Aorta (tissue), 5 donors: ENCODE measurements around the gene ZNF766. TPM values are rescaled to one million over a fixed set of nuclear protein-coding genes. Genes with fewer than 3 reads are reported as not detected.
"Not testable (repeated sequence)": the region's sequence is repeated elsewhere in the genome, so short reads cannot be mapped to it uniquely, and the experiment has no call there.

Experiments
- ATAC-seq: fragments of 200-7000 bp; cut with Tn5 transposase; one replicate; pipeline ENCODE4 v1.9.1; 2022; ENCODE audit warnings: moderate library complexity; ENCODE audit not compliant: low FRiP score
- DNase-seq, 2 donors: peaks; one replicate each; pipeline ENCODE4 v3.0.0-alpha.2; 2020
- H3K27ac ChIP-seq, 2 donors: one replicate each; pipeline ENCODE4 v1.5.1; 2013; ENCODE audit warnings: low read length in 2 of 2, mild to moderate bottlenecking in 2 of 2, moderate library complexity in 2 of 2, control low read depth in 1 of 2, inconsistent platforms in 1 of 2, low read depth in 1 of 2
- H3K27me3 ChIP-seq, 2 donors: one replicate each; pipeline ENCODE4 v1.6.1; 2013; ENCODE audit warnings: control low read depth in 1 of 2, low read length in 1 of 2, mild to moderate bottlenecking in 1 of 2, moderate library complexity in 1 of 2; ENCODE audit not compliant: insufficient read depth in 2 of 2, control insufficient read depth in 1 of 2
- H3K36me3 ChIP-seq, 2 donors: one replicate each; pipeline ENCODE4 v1.6.1; 2013; ENCODE audit warnings: control low read depth in 1 of 2, low read length in 1 of 2, mild to moderate bottlenecking in 1 of 2; ENCODE audit not compliant: insufficient read depth in 2 of 2, control insufficient read depth in 1 of 2
- H3K4me1 ChIP-seq, 2 donors: one replicate each; pipeline ENCODE4 v1.6.1; 2013; ENCODE audit warnings: low read length in 2 of 2, control low read depth in 1 of 2, mild to moderate bottlenecking in 1 of 2, moderate library complexity in 1 of 2; ENCODE audit not compliant: insufficient read depth in 2 of 2, control insufficient read depth in 1 of 2
- H3K4me3 ChIP-seq, 2 donors: one replicate each; pipeline ENCODE4 v1.5.1; 2013; ENCODE audit warnings: low read length in 2 of 2, control low read depth in 1 of 2, mild to moderate bottlenecking in 1 of 2
- H3K9me3 ChIP-seq: one replicate; pipeline ENCODE4 v1.6.1; 2013; ENCODE audit warnings: mild to moderate bottlenecking, low read length; ENCODE audit not compliant: control insufficient read depth
- WGBS, 2 donors: extraction: QIAGEN DNeasy Blood & Tissue Kit; methylation state at CpG; one replicate each; pipeline ENCODE4 v1.1.7; 2013; 5-methylcytosine and 5-hydroxymethylcytosine counted together
- intact Hi-C, 2 donors: fragments of 100-400 bp; cut with DNase I; formaldehyde crosslinking; loops; one replicate each; pipeline versions ENCODE4 v1.14.2 to v1.15.0; 2022
- microRNA-seq, 2 donors: library from miRNA; unstranded; fragments of <30 nt; microRNA quantifications; one replicate each; pipeline ENCODE4 v1.2.0, GENCODE V29; 2020
- polyA plus RNA-seq, 2 donors: library from polyadenylated mRNA; stranded (reverse); fragments of 200-250 nt; gene quantifications; one replicate each; pipeline ENCODE4 v1.2.3, GENCODE V29; 2013
- total RNA-seq, 2 donors: library from RNA; stranded (reverse); fragmentation: NEBNext Ultra II Directional; extraction: Animal tissue kit (Norgen Biotek cat#: 25700); gene quantifications; one replicate each; pipeline ENCODE4 v1.2.1, GENCODE V29; 2021
- donor health status: healthy with polysubstance abuse.
- donor health status: Bipolar disorder and iron deficiency.
- donor health status: DM: no; HTN: no; CAD: no.
- donor health status: DM: no; HTN: no; CAD: no.
- donor health status: DM: yes; HTN: yes; CAD: no.

Gene ZNF766
- total and polyA plus RNA-seq, 4 donors, result 6.1 to 20.5 (median 13.8) TPM

- Histone ChIP-seq H3K4me1 (no peaks in the 10 kb centered on the region), H3K36me3 (no peaks in the 10 kb centered on the region), H3K27me3 (no peaks in the 10 kb centered on the region), H3K4me3 (peak overlapping the region; percentile 66 to 80), H3K9me3 (peaks cover 3% of the 10 kb centered on the region), H3K27ac (peak overlapping the region in 1 of 2 donors; percentile 28)
- 3% methylated on average over 9 of the region's 9 CpGs for WGBS, 2 donors
- DNase-seq, result no peak
- ATAC-seq, result no peak
- intact Hi-C loops, result loop anchor here in 1 of 2 donors (5.0 to 10.0 kb wide), 2 partner anchors 40 to 408 kb away; partner anchors contain the start of gene ZNF480
Observed at GRCh38 chr19:52336791-52337381, 67.5 kb downstream of the ZNF766 start.

- not testable (repeated sequence) for H3K36me3 ChIP-seq, H3K4me1 ChIP-seq, H3K4me3 ChIP-seq, H3K27me3 ChIP-seq, H3K27ac ChIP-seq, DNase-seq, ATAC-seq, H3K9me3 ChIP-seq
- 91% methylated on average over 3 of the region's 3 CpGs for WGBS, 2 donors
- intact Hi-C loops, result loop anchor here in 1 of 2 donors (5.0 to 10.0 kb wide), 2 partner anchors 42 to 406 kb away; partner anchors contain the start of gene ZNF480
Observed at GRCh38 chr19:52339022-52339421, 69.6 kb downstream of the ZNF766 start.

GRCh38 chr19:52343548-52343947 lies 74.2 kb downstream of the ZNF766 start:
- H3K4me1 ChIP-seq, result no peaks in the 10 kb centered on the region
- no peak overlapping the region for H3K27ac ChIP-seq
- DNase-seq (no peak), ATAC-seq (peak; percentile 50)
- no peaks in the 10 kb centered on the region for H3K27me3 ChIP-seq
- peaks cover 0 to under 1% of the 10 kb centered on the region in 2 donors for H3K36me3 ChIP-seq
- no peak overlapping the region for H3K4me3 ChIP-seq
- peaks cover 2% of the 10 kb centered on the region for H3K9me3 ChIP-seq
- intact Hi-C loops, result no loop called here
- WGBS, 2 donors, result 13 to 14% methylated on average over 8 of the region's 8 CpGs

GRCh38 chr19:52345162-52345561 lies 75.8 kb downstream of the ZNF766 start:
- 83 to 88% methylated on average over 6 of the region's 6 CpGs for WGBS, 2 donors
- Histone ChIP-seq H3K9me3 (peaks cover 3% of the 10 kb centered on the region), H3K36me3 (peaks cover 2% of the 10 kb centered on the region in 2 donors), H3K27me3 (no peaks in the 10 kb centered on the region), H3K4me3 (no peak overlapping the region), H3K27ac (no peak overlapping the region), H3K4me1 (no peaks in the 10 kb centered on the region)
- intact Hi-C loops, result no loop called here
- ATAC-seq (no peak), DNase-seq (no peak)

Small RNA genes lying within 50 kb of the gene (microRNA-seq; reads per million reads assigned to microRNA genes)
- gene MIR643 (0.99 to 2.4 reads per million in 2 donors), gene MIR6801 (0 to 2.0 reads per million in 2 donors)

Other genes with a start within 250 kb of the ZNF766 start
- 1 to 10 TPM; 8.1 to 9.3 TPM for gene ZNF614, start 241.2 kb upstream of the ZNF766 start, total RNA-seq
- 1 to 10 TPM; 3.8 to 4.3 TPM for gene ZNF614, start 241.2 kb upstream of the ZNF766 start, polyA plus RNA-seq
- gene ZNF432, start 220.7 kb upstream of the ZNF766 start, total RNA-seq, result 10 to 100 TPM; 21.4 to 22.0 TPM
- 10 to 100 TPM in 1 of 2 donors, 1 to 10 TPM in 1; 4.1 to 14.3 TPM for gene ZNF432, start 220.7 kb upstream of the ZNF766 start, polyA plus RNA-seq
- 10 to 100 TPM; 33.8 to 40.7 TPM for gene ZNF841, start 173.8 kb upstream of the ZNF766 start, total RNA-seq
- gene ZNF841, start 173.8 kb upstream of the ZNF766 start, polyA plus RNA-seq, result 10 to 100 TPM in 1 of 2 donors, under 1 TPM in 1; 0.88 to 19.6 TPM
- 10 to 100 TPM in 1 of 2 donors, 1 to 10 TPM in 1; 8.1 to 11.0 TPM for gene ZNF616, start 129.6 kb upstream of the ZNF766 start, total RNA-seq
- 1 to 10 TPM in 1 of 2 donors, under 1 TPM in 1; 0.88 to 2.1 TPM for gene ZNF616, start 129.6 kb upstream of the ZNF766 start, polyA plus RNA-seq
- gene ZNF836, start 98.0 kb upstream of the ZNF766 start, total RNA-seq, result 10 to 100 TPM; 15.4 to 20.3 TPM
- gene ZNF836, start 98.0 kb upstream of the ZNF766 start, polyA plus RNA-seq, result 1 to 10 TPM; 1.5 to 4.6 TPM
- 100 to 1,000 TPM; 174 to 178 TPM for gene PPP2R1A, start 79.5 kb upstream of the ZNF766 start, total RNA-seq
- gene PPP2R1A, start 79.5 kb upstream of the ZNF766 start, polyA plus RNA-seq, result 10 to 100 TPM; 50.2 to 92.2 TPM
- 10 to 100 TPM in 1 of 2 donors, 1 to 10 TPM in 1; 10.0 to 15.7 TPM for gene ZNF480, start 27.6 kb downstream of the ZNF766 start, total RNA-seq
- 1 to 10 TPM; 5.4 to 6.0 TPM for gene ZNF480, start 27.6 kb downstream of the ZNF766 start, polyA plus RNA-seq
- gene ZNF610, start 66.7 kb downstream of the ZNF766 start, total RNA-seq, result 1 to 10 TPM; 2.2 to 3.2 TPM
- 1 to 10 TPM in 1 of 2 donors, under 1 TPM in 1; 0.50 to 1.6 TPM for gene ZNF610, start 66.7 kb downstream of the ZNF766 start, polyA plus RNA-seq
- 10 to 100 TPM; 23.3 to 29.7 TPM for gene ZNF880, start 100.3 kb downstream of the ZNF766 start, total RNA-seq
- gene ZNF880, start 100.3 kb downstream of the ZNF766 start, polyA plus RNA-seq, result 10 to 100 TPM; 14.3 to 18.4 TPM
- 10 to 100 TPM; 24.4 to 32.1 TPM for gene ZNF528, start 128.3 kb downstream of the ZNF766 start, total RNA-seq
- 10 to 100 TPM in 1 of 2 donors, 1 to 10 TPM in 1; 3.4 to 15.9 TPM for gene ZNF528, start 128.3 kb downstream of the ZNF766 start, polyA plus RNA-seq
- 1 to 10 TPM in 1 of 2 donors, not detected in 1; 1.1 TPM for gene ZNF534, start 159.6 kb downstream of the ZNF766 start, total RNA-seq
- gene ZNF534, start 159.6 kb downstream of the ZNF766 start, polyA plus RNA-seq, result under 1 TPM in 1 of 2 donors, not detected in 1; 0.77 TPM
- 1 to 10 TPM; 2.5 to 3.8 TPM for gene ZNF578, start 184.0 kb downstream of the ZNF766 start, total RNA-seq
- 1 to 10 TPM in 1 of 2 donors, under 1 TPM in 1; 0.63 to 1.0 TPM for gene ZNF578, start 184.0 kb downstream of the ZNF766 start, polyA plus RNA-seq